HG02588 (cell line): ENCODE results near the gene ST7.

ENCODE experiments used
- ATAC-seq: cut with Tn5 transposase; IDR thresholded peaks from one replicate; pipeline ENCODE4 v1.9.1; 2021; ENCODE audit warnings: mild to moderate bottlenecking, moderate library complexity; ENCODE audit not compliant: unreplicated experiment

Gene ST7

DNA sequence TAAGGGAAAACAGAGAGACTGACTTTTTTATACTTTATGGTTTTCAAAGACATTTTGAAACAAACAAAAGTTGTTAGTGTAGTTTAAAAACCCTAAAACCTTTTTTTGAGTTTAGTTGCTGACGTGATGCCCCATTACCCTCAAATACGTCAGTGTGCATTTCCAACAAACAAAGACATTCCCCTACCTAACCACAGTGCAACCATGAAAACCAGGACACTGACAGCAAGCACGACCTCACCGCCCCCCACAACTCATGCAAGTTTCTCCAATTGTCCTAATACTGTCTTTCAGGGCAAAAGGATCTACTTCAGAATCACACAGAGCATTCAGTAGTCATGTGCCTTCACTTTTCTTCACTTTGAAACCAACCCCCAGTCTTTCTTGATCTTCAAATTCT lies 294.5 kb downstream of the ST7 start:
- no peak for ATAC-seq

DNA sequence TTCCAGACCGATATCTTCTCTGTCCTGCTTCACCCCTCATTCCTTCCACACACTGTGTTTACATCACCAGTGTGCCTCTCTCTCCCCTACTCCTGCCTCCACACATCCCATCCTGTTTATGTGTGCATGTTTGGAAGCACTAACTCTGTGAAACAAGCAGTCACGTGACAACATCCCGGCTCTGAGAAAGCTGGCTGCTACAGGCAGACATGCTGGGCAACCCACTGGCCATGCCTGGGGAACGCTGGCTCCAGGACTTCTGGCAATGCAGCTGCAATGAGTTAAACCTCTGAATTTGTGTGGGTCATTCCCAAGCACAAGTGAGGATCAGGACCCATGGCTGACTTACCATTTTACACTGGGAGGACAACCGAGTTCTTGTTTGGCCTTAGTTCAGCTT lies 295.5 kb downstream of the ST7 start:
- no peak for ATAC-seq

DNA sequence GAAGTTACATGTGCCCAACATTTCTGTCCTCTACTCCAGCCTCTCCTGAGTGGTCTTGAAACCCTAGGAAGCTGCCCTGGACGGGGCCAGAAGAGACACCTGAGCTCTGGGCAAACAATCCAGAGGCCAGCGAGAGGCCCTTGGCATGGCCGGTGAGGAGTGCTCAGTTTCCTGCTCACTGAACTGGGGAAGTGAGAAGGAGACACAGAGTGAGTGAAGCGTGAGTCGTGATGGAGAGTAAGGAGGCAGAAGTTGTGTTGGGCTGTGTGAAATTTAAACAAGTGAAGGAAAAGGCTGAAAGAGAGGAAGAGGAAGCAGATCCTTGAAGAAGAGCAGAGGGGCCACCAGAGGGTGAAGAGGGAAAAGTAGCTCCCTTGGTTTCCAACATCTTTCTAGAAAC lies 296.4 kb downstream of the ST7 start:
- no peak for ATAC-seq

DNA sequence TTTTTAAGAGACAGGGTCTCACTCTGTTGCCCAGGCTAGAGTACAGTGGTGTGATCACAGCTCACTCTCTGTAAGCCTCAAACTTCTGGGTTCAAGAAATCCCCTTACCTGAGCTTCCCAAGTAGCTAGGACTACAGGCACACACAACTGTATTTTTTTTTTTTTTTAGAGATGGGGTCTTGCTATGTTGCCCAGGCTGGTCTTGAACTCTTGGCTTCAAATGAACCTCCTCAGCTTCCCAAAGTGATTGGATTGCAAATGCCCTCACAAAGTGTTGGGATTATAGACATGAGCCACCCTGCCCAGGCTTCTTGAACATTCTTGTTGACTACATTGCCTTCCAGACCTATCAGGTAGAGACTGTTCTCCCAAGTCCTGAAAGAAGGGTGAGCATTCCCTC lies 296.9 kb downstream of the ST7 start:
- ATAC-seq, result no peak

DNA sequence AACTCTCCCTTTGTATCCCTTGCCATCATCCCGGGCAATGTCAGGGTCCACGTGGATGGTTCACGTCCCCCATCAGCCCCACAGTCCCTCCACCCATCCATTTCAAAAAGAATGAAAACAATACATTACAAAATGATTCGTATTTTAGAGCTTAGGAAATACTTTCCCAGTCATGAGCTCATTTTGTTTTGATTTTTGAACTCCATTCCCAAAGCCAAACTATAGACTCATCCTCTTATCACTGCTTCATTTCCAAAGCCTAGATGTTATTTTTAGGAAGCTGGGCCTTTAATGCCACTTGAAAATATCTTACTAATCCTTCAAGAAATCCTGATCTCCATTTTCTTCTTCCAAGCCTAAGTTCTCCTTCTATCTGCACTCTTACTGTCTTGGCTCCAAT lies 297.5 kb downstream of the ST7 start:
- no peak for ATAC-seq

DNA sequence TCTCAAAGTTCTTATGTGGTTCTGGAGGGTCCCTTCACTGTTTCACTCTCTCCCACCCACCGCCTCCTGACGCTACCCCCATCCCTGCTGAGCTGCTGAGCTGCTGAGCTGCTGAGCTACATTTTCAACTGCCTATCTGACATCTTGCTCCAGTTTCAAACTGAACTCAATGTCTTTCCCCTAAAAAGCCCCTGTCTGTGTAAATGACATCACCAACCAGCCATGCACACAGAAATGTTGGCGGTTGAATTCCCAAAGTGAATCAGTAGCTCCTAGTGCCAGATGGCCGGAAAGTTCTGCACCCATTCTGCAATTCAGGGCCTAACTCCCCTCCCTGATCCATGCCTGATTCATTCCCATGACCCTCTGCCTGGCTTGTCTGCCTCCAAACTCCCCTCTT lies 298.4 kb downstream of the ST7 start:
- peak; percentile 58 for ATAC-seq

DNA sequence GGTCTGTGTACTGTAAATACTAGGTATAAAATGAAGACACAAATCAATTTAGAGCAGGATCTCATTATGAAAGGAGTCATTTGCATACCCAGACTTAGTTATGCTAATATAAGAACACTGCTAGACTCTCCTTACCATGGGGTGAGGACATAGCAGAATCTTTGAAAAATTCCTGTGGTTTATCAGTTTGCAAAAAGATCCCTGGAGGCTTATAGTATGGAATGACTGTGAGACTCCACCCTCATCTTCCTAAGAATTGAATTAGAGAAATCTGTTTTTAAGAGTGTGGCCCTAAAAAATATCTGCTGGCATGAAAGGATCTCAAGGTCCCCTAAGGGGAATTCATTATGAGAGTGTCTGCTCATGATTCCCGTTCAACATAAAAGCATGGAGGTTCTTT lies 306.3 kb downstream of the ST7 start:
- no peak for ATAC-seq

DNA sequence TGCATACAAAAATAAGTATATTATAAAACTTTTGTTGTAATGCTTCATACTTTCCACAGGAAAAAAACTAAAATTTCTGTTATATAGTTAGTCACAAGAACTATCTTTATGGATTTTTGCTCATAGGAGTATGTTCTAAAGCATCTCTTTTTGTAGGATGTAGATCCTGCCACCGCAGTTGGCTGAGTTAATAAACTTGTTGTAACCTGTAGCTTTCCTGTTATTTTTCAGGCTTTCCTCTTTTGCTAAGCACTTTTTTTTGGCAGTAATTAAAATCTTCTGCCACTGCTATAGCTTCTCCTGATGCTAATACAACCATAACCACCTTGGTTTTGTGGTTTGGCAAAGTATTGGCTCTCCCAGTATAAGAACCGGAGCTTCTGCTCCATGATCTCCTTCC lies 309.2 kb downstream of the ST7 start:
- ATAC-seq, result no peak

DNA sequence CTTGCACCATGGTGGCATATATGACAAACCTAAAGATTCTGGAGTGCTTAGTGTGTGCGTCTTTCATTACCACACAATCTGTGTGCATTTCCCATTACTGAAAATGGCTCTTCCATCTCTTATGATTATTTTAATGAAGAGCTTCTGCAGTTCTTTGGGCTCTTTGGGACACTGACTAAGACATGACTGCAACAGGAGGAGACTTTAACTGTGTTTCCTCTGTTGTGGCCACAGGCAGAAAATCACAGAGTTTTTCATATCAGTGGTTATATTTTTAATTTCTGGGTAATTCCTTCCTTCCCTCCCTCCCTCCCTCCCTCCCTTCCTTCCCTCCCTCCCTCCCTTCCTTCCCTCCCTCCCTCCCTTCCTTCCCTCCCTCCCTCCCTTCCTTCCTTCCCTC lies 311.4 kb downstream of the ST7 start:
- no peak for ATAC-seq

DNA sequence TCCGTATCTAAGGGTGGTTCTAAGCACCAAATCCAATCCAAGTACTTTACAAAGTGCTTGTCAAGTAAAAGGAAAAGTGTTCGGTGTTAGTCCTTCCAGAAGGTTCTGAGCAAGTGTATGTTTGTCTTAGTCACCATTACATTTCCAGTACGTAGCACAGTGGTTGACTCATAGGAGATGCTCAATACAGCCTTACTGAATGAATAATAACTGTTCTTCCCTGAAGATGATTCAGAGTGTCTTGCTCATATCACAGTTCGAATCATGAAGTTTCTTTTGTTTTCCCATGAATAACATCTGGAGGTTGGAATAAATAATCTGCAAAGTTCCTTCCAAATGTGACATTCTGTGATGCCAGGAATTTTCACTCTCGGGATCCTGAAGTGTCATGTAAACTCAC lies 316.1 kb downstream of the ST7 start:
- no peak for ATAC-seq

DNA sequence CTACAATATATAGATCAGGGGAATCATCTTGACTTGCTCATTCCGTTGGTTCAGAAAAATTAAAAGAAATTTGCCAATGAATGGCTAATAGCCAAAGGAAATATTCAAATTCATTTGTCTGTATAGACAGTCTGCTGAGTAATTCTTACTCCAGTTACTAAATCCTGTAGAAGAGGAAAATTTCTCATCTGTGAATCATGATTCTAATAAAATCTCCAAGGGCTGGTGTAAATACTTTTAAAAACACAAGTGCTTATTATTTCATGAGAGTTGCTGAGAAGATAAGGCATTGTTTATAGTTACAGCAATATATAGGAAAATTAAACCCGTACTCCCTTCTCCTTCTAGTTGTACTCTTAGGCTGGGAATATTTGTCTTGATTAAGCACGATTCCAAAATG lies 316.6 kb downstream of the ST7 start:
- no peak for ATAC-seq

DNA sequence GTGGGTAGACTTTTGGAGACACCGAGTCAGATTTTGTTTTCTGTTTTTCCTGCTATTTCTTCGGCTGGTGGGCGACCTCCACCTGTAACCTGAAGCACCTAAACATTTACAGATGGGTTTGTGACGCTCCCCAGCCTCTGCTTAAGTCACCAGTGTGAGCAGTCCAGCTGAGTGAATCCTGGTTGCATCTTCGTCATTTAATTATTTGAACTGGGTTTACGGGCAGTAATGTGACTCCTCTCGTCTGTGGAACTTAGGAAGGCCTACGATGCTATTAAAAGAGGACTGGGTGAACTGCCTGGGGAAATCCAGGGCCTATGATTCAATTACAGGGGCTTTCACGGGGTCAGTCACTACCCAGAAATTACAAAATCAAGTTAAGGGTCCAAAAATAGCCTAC lies 317.1 kb downstream of the ST7 start:
- no peak for ATAC-seq

DNA sequence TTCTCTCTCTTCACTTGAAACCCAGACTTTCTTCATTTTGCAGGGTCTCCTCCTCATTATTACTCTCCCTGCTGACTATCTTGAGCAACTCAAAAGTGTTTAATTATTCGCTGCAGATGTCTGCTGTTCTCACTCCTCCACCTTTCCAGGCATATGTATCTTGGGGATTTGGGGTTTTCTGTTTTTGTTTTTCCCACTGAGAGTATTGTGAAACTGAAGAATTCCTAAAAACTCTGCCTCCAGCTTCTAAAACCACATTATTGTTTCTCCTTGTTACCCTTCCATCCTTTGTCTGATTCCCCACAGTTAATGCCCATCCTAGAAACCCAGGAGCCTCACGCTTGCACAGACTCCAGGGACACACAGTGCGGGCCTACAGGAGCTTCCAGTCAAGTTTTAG lies 318.3 kb downstream of the ST7 start:
- no peak for ATAC-seq

DNA sequence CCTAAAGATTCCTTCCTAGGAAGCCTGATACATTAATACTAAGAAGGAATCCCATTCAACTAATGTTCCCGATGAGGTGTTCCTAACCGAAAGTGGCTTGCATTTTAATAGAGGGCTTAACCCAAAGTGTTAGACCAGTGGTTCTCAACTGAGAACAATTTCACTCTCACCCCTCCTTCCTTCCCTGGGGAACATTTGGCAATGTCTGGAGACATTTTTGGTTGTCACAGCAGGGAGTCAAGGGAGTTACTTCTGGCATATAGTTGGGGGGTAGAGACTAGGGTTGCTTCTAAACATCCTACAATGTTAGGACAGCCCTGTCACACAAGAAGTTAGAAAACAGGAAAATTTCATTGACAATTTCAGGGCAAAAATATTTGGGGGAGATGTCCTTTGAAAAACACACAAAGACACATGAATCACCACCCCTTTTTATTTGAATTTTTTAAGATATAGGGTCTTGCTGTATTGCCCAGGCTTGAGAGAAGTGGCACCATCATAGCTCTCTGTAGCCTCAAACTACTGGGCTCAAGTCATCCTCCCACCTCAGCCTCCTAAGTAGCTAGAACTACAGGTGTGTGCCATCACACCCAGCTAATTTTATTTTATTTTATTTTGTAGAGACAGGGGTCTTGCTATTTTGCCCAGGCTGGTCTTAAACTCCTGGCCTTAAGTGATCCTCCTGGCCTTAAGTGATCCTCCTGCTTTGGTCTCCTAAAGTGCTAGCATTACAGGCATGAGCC lies 318.9 kb downstream of the ST7 start:
- no peak for ATAC-seq

DNA sequence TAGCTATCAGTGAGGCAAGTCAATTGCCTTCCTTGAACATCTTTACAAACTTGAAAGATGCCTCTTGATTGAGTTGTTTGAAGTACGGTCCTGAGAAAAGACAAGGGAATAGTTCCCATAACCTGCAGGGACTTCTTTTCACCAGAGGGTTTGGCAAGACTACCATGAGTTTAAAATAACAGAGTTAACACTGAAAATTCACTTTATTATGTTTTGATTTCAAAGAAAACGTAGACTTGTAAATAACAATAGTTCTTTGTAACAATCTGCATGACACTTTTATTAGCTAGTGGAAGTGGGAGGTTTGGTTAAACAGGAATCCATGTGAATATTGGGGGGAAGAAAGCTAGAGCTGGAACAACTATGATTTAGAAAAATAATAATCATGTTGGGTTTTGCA lies 320.0 kb downstream of the ST7 start:
- ATAC-seq, result no peak

DNA sequence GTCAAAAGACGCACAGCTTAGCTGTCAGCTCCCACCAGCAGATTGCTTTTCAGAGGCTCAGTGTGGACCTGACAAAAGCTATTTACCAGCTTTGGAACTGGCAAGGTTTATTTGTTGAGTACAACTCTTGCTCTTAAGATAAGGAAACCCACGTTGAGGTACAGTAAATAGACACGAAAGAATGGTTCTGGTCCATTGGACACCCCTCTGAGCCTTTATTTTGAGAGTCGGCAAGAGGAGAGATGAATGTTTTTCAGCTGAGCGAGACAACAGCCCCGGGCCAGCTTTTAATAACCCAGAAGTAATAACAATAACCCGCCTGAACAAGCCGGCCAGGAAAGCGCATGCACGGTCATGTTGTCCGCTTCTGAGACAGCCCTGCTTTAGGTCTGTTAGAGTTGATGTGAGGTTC lies 320.5 kb downstream of the ST7 start:
- no peak for ATAC-seq

DNA sequence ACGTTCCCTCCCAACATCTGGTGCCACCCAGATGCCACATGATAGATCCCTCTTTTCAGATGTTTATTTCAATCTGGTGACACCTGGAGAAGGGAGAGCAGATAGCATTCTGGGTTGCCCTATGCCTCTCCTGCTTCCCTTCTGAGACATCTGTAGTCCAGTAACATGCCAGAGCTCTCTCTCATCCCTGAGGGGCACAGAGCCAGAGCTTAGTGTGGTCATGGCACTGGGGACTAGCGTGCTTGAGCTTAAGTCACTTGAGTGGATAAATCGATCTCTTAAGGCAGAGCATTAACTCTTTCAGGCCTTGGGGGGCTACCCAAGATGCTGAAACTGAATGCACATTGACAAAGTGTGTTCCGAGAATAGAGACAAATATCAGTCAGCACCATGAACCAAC lies 321.6 kb downstream of the ST7 start:
- no peak for ATAC-seq

DNA sequence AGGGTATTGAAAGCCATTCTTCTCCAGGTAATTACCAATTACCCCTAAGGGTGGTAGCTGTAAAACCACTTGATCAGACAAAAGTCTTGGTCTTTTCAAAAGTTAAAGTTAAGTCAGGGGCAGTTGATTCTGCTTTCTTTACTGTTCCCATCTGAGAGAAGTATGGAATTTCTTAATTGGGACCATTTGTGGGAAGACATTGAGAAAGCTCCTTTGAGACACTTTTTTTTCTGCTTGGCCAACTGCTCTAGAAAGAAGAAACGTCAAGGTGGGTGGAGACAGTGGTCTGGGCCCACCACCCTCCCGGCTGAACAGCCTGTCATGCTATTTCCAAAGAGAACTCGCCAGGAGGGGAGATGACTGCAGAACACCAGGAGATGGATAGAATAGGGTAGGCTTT lies 324.3 kb downstream of the ST7 start:
- ATAC-seq, result no peak

DNA sequence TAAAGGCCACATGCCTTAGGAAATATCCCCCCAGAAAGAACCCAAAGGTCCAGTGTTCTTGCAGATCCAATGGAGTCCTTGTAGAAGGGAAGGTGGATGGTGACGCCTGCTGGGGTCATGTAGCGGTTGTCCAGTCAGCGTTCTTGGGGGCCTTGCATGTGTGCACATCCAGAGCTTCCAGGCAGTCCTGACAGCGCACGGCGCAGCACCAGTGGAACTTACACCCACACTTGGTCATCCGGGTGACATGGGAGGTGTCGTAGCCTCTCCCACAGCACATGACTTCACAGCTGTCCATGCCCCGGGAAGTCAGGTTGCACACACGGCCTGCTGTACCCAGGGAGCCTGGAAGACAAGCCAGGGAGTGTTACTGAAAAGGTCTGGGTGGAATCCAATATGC lies 324.7 kb downstream of the ST7 start:
- ATAC-seq, result no peak

DNA sequence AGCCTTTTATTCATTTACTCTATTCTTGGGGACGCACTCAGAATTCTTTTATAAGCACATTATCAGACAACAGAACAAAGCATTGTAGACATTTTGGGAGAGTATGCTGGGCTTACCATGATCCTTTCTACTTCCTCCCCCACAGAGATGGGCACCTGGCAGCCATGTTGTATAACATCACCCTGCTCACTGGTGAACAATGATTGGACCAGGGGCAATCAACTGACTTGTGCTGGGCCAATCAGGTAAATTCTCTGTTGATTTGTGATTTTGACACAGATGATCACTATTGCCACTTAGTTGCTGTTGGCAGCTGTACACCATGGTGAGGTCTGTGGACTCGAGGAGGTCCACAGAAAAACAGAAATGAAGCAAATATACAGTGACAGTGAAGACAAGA lies 325.9 kb downstream of the ST7 start:
- no peak for ATAC-seq
